Neural cell (in vitro differentiated cells): Measurements from ENCODE around the gene LMNA.

Source experiments
- SMC3 ChIP-seq: fragments of 450-650 bp; conservative IDR thresholded peaks from 2 replicates; pipeline ENCODE4 v1.6.1; 2014; ENCODE audit warnings: antibody characterized with exemption, mild to moderate bottlenecking, moderate library complexity; ENCODE audit not compliant: poor library complexity
- TF ChIP-seq, protein P1 (sequence below): fragments of 450-650 bp; IDR thresholded peaks from 2 replicates; pipeline ENCODE4 v1.5.1; 2014; ENCODE audit warnings: antibody characterized with exemption, mild to moderate bottlenecking, moderate library complexity; ENCODE audit not compliant: poor library complexity, severe bottlenecking

DNA sequence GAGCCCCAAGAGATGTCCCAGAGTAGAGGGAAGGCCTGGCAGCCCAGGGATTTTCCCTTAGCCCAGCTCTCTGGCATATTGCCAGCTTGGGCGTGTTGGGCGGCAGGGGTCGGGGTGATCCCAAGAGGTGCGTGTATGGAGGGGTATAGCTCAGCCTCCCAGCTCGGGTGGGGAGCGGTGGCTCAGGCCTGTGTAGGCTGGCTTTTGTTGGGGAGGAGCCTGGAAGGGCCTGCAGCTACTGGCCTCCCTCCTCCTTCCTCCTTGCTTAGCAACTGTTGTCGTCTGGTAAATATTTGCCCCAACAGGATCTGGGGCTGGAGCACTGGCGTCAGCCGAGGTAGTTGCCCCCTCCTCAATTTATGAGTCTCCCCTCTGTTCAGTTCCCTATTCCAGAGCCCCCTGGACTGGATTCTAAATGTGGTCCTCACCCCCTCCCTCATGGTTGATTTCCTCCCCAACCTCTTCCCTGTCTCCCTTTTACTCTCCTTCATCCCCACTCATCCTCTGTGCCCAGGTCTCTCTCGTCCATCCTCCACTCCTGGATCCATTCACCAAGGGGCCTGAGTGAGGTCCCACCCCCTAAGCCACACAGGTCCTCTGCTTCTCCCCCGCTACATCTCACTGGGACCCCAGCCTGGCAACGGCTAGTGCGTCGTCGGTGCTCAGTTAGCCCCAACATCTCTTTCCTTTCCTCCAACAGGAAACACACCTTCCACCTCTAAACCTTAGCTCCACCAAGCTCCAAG lies 10.3 kb upstream of the LMNA start:
- TF ChIP-seq, protein P1, sequence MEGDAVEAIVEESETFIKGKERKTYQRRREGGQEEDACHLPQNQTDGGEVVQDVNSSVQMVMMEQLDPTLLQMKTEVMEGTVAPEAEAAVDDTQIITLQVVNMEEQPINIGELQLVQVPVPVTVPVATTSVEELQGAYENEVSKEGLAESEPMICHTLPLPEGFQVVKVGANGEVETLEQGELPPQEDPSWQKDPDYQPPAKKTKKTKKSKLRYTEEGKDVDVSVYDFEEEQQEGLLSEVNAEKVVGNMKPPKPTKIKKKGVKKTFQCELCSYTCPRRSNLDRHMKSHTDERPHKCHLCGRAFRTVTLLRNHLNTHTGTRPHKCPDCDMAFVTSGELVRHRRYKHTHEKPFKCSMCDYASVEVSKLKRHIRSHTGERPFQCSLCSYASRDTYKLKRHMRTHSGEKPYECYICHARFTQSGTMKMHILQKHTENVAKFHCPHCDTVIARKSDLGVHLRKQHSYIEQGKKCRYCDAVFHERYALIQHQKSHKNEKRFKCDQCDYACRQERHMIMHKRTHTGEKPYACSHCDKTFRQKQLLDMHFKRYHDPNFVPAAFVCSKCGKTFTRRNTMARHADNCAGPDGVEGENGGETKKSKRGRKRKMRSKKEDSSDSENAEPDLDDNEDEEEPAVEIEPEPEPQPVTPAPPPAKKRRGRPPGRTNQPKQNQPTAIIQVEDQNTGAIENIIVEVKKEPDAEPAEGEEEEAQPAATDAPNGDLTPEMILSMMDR, result no peak
- TF ChIP-seq SMC3, result no peak
